MM.1S (cell line): Measurements from ENCODE around the gene JAG2.

Experiments used
- DNase-seq: peaks from one replicate; pipeline ENCODE4 v3.0.0-alpha.2; 2015
- H2AFZ ChIP-seq: fragments of 300-600 bp; sonication (generic); 2 replicates; pipeline ENCODE4 v1.6.0; 2016; ENCODE audit warnings: antibody characterized with exemption, low read length
- H3F3A ChIP-seq: fragments of 300-600 bp; sonication (generic); 2 replicates; pipeline ENCODE4 v1.6.1; 2016; ENCODE audit warnings: mild to moderate bottlenecking, antibody characterized with exemption, low read length, moderate library complexity, mixed read lengths; ENCODE audit not compliant: insufficient read depth
- H3K27ac ChIP-seq: fragments of 300-600 bp; sonication (generic); 2 replicates; pipeline ENCODE4 v1.5.1; 2016; ENCODE audit warnings: mild to moderate bottlenecking, low read length
- H3K27me3 ChIP-seq: fragments of 300-600 bp; sonication (generic); replicated peaks from 2 replicates; pipeline ENCODE4 v1.6.0; 2016; ENCODE audit warnings: low read length; ENCODE audit not compliant: insufficient read depth
- H3K36me3 ChIP-seq: fragments of 300-600 bp; sonication (generic); replicated peaks from 2 replicates; pipeline ENCODE4 v1.6.1; 2016; ENCODE audit warnings: mild to moderate bottlenecking, low read length, mixed read lengths; ENCODE audit not compliant: insufficient read depth
- H3K4me1 ChIP-seq: fragments of 300-600 bp; sonication (generic); 2 replicates; pipeline ENCODE4 v1.6.1; 2016; ENCODE audit warnings: low read length, mixed read lengths
- H3K4me2 ChIP-seq: fragments of 300-600 bp; sonication (generic); 2 replicates; pipeline ENCODE4 v1.6.0; 2016; ENCODE audit warnings: low read depth, low read length
- H3K4me3 ChIP-seq: fragments of 300-600 bp; sonication (generic); 2 replicates; pipeline ENCODE4 v1.5.1; 2016; ENCODE audit warnings: low read length, mixed read lengths
- H3K79me2 ChIP-seq: fragments of 300-600 bp; sonication (generic); 2 replicates; pipeline ENCODE4 v1.6.1; 2016; ENCODE audit warnings: mixed run types, low read length, mixed read lengths
- H3K9ac ChIP-seq: fragments of 300-600 bp; sonication (generic); 2 replicates; pipeline ENCODE4 v1.6.1; 2016; ENCODE audit warnings: low read length, mixed read lengths
- H3K9me2 ChIP-seq: fragments of 300-600 bp; sonication (generic); replicated peaks from 2 replicates; pipeline ENCODE4 v1.6.1; 2016; ENCODE audit warnings: mild to moderate bottlenecking, low read length, mixed read lengths; ENCODE audit not compliant: insufficient read depth
- H3K9me3 ChIP-seq: fragments of 300-600 bp; sonication (generic); replicated peaks from 2 replicates; pipeline ENCODE4 v1.6.1; 2016; ENCODE audit warnings: mild to moderate bottlenecking, low read length, mixed read lengths; ENCODE audit not compliant: insufficient read depth
- H4K20me1 ChIP-seq: fragments of 300-600 bp; sonication (generic); 2 replicates; pipeline ENCODE4 v1.6.1; 2016; ENCODE audit warnings: mild to moderate bottlenecking, low read length, moderate library complexity, mixed read lengths; ENCODE audit not compliant: insufficient read depth
- CTCF ChIP-seq: fragments of 300-600 bp; sonication (generic); IDR thresholded peaks from 2 replicates; pipeline ENCODE4 v1.5.1; 2016; ENCODE audit warnings: antibody characterized with exemption, low read length, mixed read lengths
- EZH2 ChIP-seq: fragments of 300-600 bp; sonication (generic); optimal IDR thresholded peaks from 2 replicates; pipeline ENCODE3; 2017; ENCODE audit warnings: low read depth, mild to moderate bottlenecking, antibody characterized with exemption, low read length, mixed read lengths
- EZH2phosphoT487 ChIP-seq: fragments of 300-600 bp; sonication (generic); IDR thresholded peaks from 2 replicates; pipeline ENCODE4 v1.6.1; 2018; ENCODE audit warnings: antibody characterized with exemption, low read length

JAG2 gene

DNA sequence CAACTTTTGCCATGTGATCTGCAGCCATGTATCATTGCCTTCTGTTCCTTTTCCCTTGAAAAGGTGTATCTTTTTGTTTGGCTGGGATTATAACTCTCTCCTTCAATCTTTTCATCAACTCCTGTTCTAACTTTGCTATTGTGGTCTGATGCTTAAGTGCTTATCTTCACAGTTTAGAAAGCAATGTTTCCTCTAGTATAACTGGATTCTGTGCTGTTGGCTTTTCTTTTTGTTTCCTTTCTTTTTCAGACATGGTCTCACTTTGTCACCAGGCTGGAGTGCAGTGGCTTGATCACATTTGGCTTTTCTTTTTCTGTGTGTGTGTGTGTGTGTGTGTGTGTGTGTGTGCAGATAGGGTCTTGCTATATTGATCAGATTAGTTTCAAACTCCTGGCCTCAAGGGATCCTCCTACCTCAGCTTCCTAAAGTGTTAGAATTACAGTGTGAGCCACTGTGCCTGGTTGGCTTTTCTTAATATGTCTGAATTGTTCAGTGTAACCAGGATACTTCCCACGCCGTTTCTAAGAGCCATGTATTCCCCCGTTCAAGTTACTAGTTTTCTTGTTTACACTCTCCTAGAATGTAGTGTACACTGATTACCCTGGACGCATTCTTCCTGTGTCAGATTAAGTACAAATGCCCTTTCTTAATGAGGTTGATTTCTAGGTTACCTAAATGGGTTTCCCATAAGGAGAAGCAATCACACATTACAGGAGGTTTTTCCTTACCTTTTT, 35.5 kb downstream of the JAG2 start:
- Histone ChIP-seq H2AFZ (no peak overlapping the region), H3K27me3 (peaks cover 47% of the 10 kb centered on the region), H3K36me3 (no peaks in the 10 kb centered on the region), H3K4me3 (no peak overlapping the region), H3K9ac (no peak overlapping the region), H3K27ac (no peak overlapping the region), H3F3A (no peaks in the 10 kb centered on the region), H4K20me1 (no peaks in the 10 kb centered on the region), H3K4me1 (no peaks in the 10 kb centered on the region), H3K9me3 (no peaks in the 10 kb centered on the region), H3K4me2 (no peak overlapping the region), H3K9me2 (no peaks in the 10 kb centered on the region), H3K79me2 (no peaks in the 10 kb centered on the region)
- DNase-seq: no peak
- TF ChIP-seq EZH2 (no peak), CTCF (no peak), EZH2phosphoT487 (no peak)

DNA sequence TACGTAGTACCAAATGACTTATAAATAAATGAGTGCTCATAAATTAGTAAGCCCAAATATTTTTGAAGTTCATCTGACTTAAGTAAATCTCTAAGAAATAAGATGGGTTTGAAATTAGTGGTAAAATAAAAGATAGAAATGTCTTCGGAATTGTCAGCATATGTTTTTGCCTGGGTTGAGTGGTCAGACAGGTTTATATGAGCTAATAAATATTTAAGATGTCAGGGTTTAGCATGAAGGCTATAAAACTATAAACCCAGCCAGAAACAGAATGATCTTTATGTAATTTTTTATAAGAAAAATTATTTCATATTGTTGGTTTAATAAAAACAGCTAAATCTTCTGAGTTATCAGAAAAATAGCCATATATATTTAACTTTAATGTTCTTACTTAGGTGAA, 37.3 kb downstream of the JAG2 start:
- Histone ChIP-seq H3K27me3 (peaks cover 60% of the 10 kb centered on the region), H4K20me1 (no peaks in the 10 kb centered on the region), H3K4me3 (no peak overlapping the region), H2AFZ (no peak overlapping the region), H3K9me3 (no peaks in the 10 kb centered on the region), H3K27ac (no peak overlapping the region), H3K4me1 (no peaks in the 10 kb centered on the region), H3K36me3 (no peaks in the 10 kb centered on the region), H3K9me2 (no peaks in the 10 kb centered on the region), H3K4me2 (no peak overlapping the region), H3K9ac (no peak overlapping the region), H3F3A (no peaks in the 10 kb centered on the region), H3K79me2 (no peaks in the 10 kb centered on the region)
- no peak for DNase-seq
- TF ChIP-seq EZH2 (no peak), EZH2phosphoT487 (no peak), CTCF (no peak)

DNA sequence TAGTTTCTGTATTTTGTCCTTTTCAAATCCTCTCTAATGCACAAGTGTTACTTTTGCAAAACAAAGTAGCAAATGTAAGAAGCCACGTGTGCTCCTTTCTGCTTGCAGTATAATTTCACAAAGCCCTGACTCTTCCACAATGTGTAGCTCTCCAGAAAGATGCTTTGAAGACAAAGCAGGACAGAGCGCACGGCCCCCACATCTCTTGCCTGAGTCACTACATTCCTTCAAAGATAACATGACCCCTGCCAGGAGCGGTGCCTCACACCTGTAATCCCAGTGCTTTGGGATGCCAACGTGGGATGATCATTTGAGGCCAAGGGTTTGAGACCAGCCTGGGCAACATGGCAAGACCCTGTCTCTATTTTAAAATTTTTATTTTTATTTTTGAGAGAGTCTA, 40.5 kb downstream of the JAG2 start:
- Histone ChIP-seq H3K79me2 (no peaks in the 10 kb centered on the region), H3K27me3 (peaks cover 67% of the 10 kb centered on the region), H3K36me3 (no peaks in the 10 kb centered on the region), H3K9me2 (no peaks in the 10 kb centered on the region), H3F3A (no peaks in the 10 kb centered on the region), H4K20me1 (no peaks in the 10 kb centered on the region), H3K4me1 (no peaks in the 10 kb centered on the region), H3K27ac (no peak overlapping the region), H3K9ac (no peak overlapping the region), H3K4me3 (no peak overlapping the region), H3K4me2 (no peak overlapping the region), H3K9me3 (no peaks in the 10 kb centered on the region), H2AFZ (no peak overlapping the region)
- TF ChIP-seq CTCF (no peak), EZH2 (no peak), EZH2phosphoT487 (no peak)
- no peak for DNase-seq
